PFSK-1 (cell line): ENCODE measurements around the gene SUPT16H.

Experiments used
- FOXP2 ChIP-seq: optimal IDR thresholded peaks from 2 replicates; pipeline ENCODE3; 2011; ENCODE audit warnings: borderline replicate concordance, control low read depth, inconsistent platforms; ENCODE audit not compliant: insufficient read depth; ENCODE audit errors: extremely low read length, extremely low read depth
- POLR2AphosphoS5 ChIP-seq: IDR thresholded peaks from 2 replicates; pipeline ENCODE4 v1.6.1; 2012; ENCODE audit warnings: low read depth, mild to moderate bottlenecking, control low read depth, low read length, moderate library complexity
- REST ChIP-seq, 2 experiments: IDR thresholded peaks; 2 replicates each; pipeline versions ENCODE4 v1.6.1 to v1.8.0; 2011 to 2012; ENCODE audit warnings: low read depth in 2 of 2, low read length in 2 of 2, control low read depth in 1 of 2, inconsistent platforms in 1 of 2, mild to moderate bottlenecking in 1 of 2, moderate library complexity in 1 of 2; ENCODE audit not compliant: insufficient read depth in 1 of 2
- SIN3A ChIP-seq: IDR thresholded peaks from 2 replicates; pipeline ENCODE4 v1.6.1; 2012; ENCODE audit warnings: mild to moderate bottlenecking, low read length, moderate library complexity, borderline replicate concordance; ENCODE audit not compliant: insufficient read depth
- TAF1 ChIP-seq: IDR thresholded peaks from 2 replicates; pipeline ENCODE4 v1.6.1; 2012; ENCODE audit warnings: low read length, control low read depth, borderline replicate concordance; ENCODE audit not compliant: insufficient read depth

SUPT16H gene

GRCh38 chr14:21415329-21415728 lies 31.5 kb upstream of the SUPT16H start:
- no peak for TF ChIP-seq POLR2AphosphoS5
- no peak for TF ChIP-seq REST (IDR thresholded peaks at IDR 0.05; ENCODE audit: insufficient read depth in 1 of 2, low read depth in 2 of 2, low read length in 2 of 2)
- no peak for TF ChIP-seq TAF1
- no peak for TF ChIP-seq FOXP2
- no peak for TF ChIP-seq SIN3A

- TF ChIP-seq FOXP2, result no peak
- TF ChIP-seq REST (IDR thresholded peaks at IDR 0.05; ENCODE audit: insufficient read depth in 1 of 2, low read depth in 2 of 2, low read length in 2 of 2), result no peak
- TF ChIP-seq POLR2AphosphoS5, result no peak
- TF ChIP-seq TAF1, result no peak
- TF ChIP-seq SIN3A, result no peak
Measured at GRCh38 chr14:21414137-21414631, 30.4 kb upstream of the SUPT16H start.

- TF ChIP-seq REST (IDR thresholded peaks at IDR 0.05; ENCODE audit: insufficient read depth in 1 of 2, low read depth in 2 of 2, low read length in 2 of 2) (no peak), POLR2AphosphoS5 (no peak), TAF1 (no peak), SIN3A (no peak)
Measured at GRCh38 chr14:21408147-21408546, 24.3 kb upstream of the SUPT16H start.

GRCh38 chr14:21406213-21406612 lies 22.4 kb upstream of the SUPT16H start:
- no peak for TF ChIP-seq FOXP2

GRCh38 chr14:21405097-21405496 lies 21.3 kb upstream of the SUPT16H start:
- no peak for TF ChIP-seq SIN3A
- TF ChIP-seq REST (IDR thresholded peaks at IDR 0.05; ENCODE audit: insufficient read depth in 1 of 2, low read depth in 2 of 2, low read length in 2 of 2), result no peak

GRCh38 chr14:21399311-21399870 lies 15.6 kb upstream of the SUPT16H start:
- TF ChIP-seq POLR2AphosphoS5 (no peak), SIN3A (no peak), REST (IDR thresholded peaks at IDR 0.05; ENCODE audit: insufficient read depth in 1 of 2, low read depth in 2 of 2, low read length in 2 of 2) (no peak), FOXP2 (no peak), TAF1 (no peak)
